GM23338 (cell line): ENCODE measurements around the gene ACYP1. TPM values are rescaled to one million over a fixed set of nuclear protein-coding genes. Genes with fewer than 3 reads are reported as not detected.

Experiments used
- ATAC-seq: fragments of 200-7000 bp; cut with Tn5 transposase; 3 replicates; pipeline ENCODE4 v1.9.1; 2020
- DNase-seq: peaks from one replicate; pipeline ENCODE4 v3.0.0-alpha.2; 2015; ENCODE audit warnings: low spot score
- H2AFZ ChIP-seq: fragments of 200-600 bp; sonication (generic); 2 replicates; pipeline ENCODE4 v1.8.0; 2016; ENCODE audit warnings: antibody characterized with exemption, mild to moderate bottlenecking, moderate library complexity
- H3F3A ChIP-seq: fragments of 200-600 bp; sonication (generic); replicated peaks from 2 replicates; pipeline ENCODE4 v1.8.0; 2017; ENCODE audit warnings: antibody characterized with exemption, mixed run types, low read depth
- H3K27ac ChIP-seq: fragments of 200-600 bp; sonication (generic); 2 replicates; pipeline ENCODE4 v1.6.1; 2016; ENCODE audit warnings: low read depth
- H3K27me3 ChIP-seq: fragments of 200-600 bp; sonication (generic); 2 replicates; pipeline ENCODE4 v1.8.0; 2016; ENCODE audit warnings: mild to moderate bottlenecking, mixed run types, moderate library complexity; ENCODE audit not compliant: insufficient read depth
- H3K36me3 ChIP-seq: fragments of 200-600 bp; sonication (generic); 2 replicates; pipeline ENCODE4 v1.8.0; 2016; ENCODE audit warnings: mild to moderate bottlenecking; ENCODE audit not compliant: insufficient read depth
- H3K4me1 ChIP-seq: fragments of 200-600 bp; sonication (generic); 2 replicates; pipeline ENCODE4 v1.8.0; 2016; ENCODE audit warnings: mild to moderate bottlenecking, moderate library complexity; ENCODE audit not compliant: insufficient read depth
- H3K4me2 ChIP-seq: fragments of 200-600 bp; sonication (generic); 2 replicates; pipeline ENCODE4 v1.7.1; 2017; ENCODE audit warnings: mixed run types
- H3K4me3 ChIP-seq: fragments of 200-600 bp; sonication (generic); 2 replicates; pipeline ENCODE4 v1.6.1; 2016; ENCODE audit warnings: mixed run types
- H3K79me2 ChIP-seq: fragments of 200-600 bp; sonication (generic); replicated peaks from 2 replicates; pipeline ENCODE4 v1.8.0; 2017; ENCODE audit warnings: mild to moderate bottlenecking; ENCODE audit not compliant: insufficient read depth
- H3K9me2 ChIP-seq: fragments of 200-600 bp; sonication (generic); 2 replicates; pipeline ENCODE4 v1.8.0; 2017; ENCODE audit not compliant: insufficient read depth
- H4K20me1 ChIP-seq: fragments of 200-600 bp; sonication (generic); replicated peaks from 2 replicates; pipeline ENCODE4 v1.8.0; 2017; ENCODE audit warnings: mild to moderate bottlenecking; ENCODE audit not compliant: insufficient read depth
- H3K27ac Mint-ChIP-seq: 2 replicates; pipeline ENCODE4 v1.8.0; 2020; ENCODE audit warnings: inconsistent platforms, mild to moderate bottlenecking, moderate library complexity, mixed read lengths
- H3K27me3 Mint-ChIP-seq: 3 replicates; pipeline ENCODE4 v1.8.0; 2022; ENCODE audit warnings: low read depth, mild to moderate bottlenecking, moderate library complexity, mixed read lengths, inconsistent platforms; ENCODE audit not compliant: insufficient read depth, poor library complexity
- H3K36me3 Mint-ChIP-seq: 3 replicates; pipeline ENCODE4 v1.8.0; 2021; ENCODE audit warnings: low read depth, mild to moderate bottlenecking, inconsistent platforms, moderate library complexity, mixed read lengths
- H3K4me1 Mint-ChIP-seq: 3 replicates; pipeline ENCODE4 v1.8.0; 2020; ENCODE audit warnings: mild to moderate bottlenecking, inconsistent platforms, mixed read lengths
- H3K4me3 Mint-ChIP-seq: 3 replicates; pipeline ENCODE4 v1.8.0; 2021; ENCODE audit warnings: moderate library complexity, mild to moderate bottlenecking, inconsistent platforms, mixed read lengths
- H3K9me3 Mint-ChIP-seq: 3 replicates; pipeline ENCODE4 v1.8.0; 2020; ENCODE audit warnings: moderate library complexity, mild to moderate bottlenecking, inconsistent platforms, mixed read lengths
- CREB1 ChIP-seq: fragments of 250-450 bp; sonication (Bioruptor Pico); IDR thresholded peaks from 2 replicates; pipeline ENCODE4 v1.5.0; 2020; ENCODE audit warnings: low read depth, mild to moderate bottlenecking, moderate library complexity
- EZH2 ChIP-seq: fragments of 200-600 bp; sonication (generic); IDR thresholded peaks from one replicate; pipeline ENCODE4 v1.8.0; 2017; ENCODE audit warnings: antibody characterized with exemption, mild to moderate bottlenecking, low read depth; ENCODE audit not compliant: unreplicated experiment
- EZH2phosphoT487 ChIP-seq: fragments of 200-600 bp; sonication (generic); IDR thresholded peaks from one replicate; pipeline ENCODE4 v1.8.1; 2018; ENCODE audit warnings: antibody characterized with exemption; ENCODE audit not compliant: unreplicated experiment
- JUNB ChIP-seq: IDR thresholded peaks from one replicate; pipeline ENCODE4 v1.6.1; 2016; ENCODE audit warnings: antibody characterized with exemption; ENCODE audit not compliant: unreplicated experiment
- NANOG ChIP-seq: IDR thresholded peaks from 2 replicates; pipeline ENCODE4 v1.6.1; 2016; ENCODE audit warnings: antibody characterized with exemption, borderline replicate concordance
- POLR2AphosphoS5 ChIP-seq: IDR thresholded peaks from 2 replicates; pipeline ENCODE4 v1.6.1; 2016; ENCODE audit warnings: antibody characterized with exemption, low read depth
- REST ChIP-seq: IDR thresholded peaks from one replicate; pipeline ENCODE4 v1.6.1; 2018; ENCODE audit warnings: antibody characterized with exemption; ENCODE audit not compliant: unreplicated experiment
- ZNF114 ChIP-seq: fragments of 250-450 bp; sonication (Bioruptor Pico); IDR thresholded peaks from 2 replicates; pipeline ENCODE4 v1.5.0; 2020; ENCODE audit warnings: mild to moderate bottlenecking, moderate library complexity
- polyA plus RNA-seq: library from polyadenylated mRNA; unstranded; fragments of >200 nt; fragmentation: Nextera tagmentation; extraction: Ambion mirVana; gene quantifications from 2 replicates; pipeline ENCODE4 v1.2.1, GENCODE V29; 2016
- total RNA-seq: library from RNA; depleted of rRNA; stranded (reverse); fragments of >200 nt; shearing (Covaris generic); gene quantifications from 2 replicates; pipeline ENCODE4 v1.2.3, GENCODE V29; 2014
- TF ChIP-seq, protein P1 (sequence below), 2 experiments: fragments of 200-600 bp in 1 of 2; sonication (generic) in 1 of 2; conservative IDR thresholded peaks; 2 replicates each; pipeline versions ENCODE4 v1.5.1 to v1.6.1; 2016 to 2017; ENCODE audit warnings: antibody characterized with exemption in 2 of 2, low read depth in 2 of 2, mild to moderate bottlenecking in 2 of 2, moderate library complexity in 1 of 2
- TF ChIP-seq, protein P2 (sequence below): fragments of 250-450 bp; sonication (Bioruptor Pico); IDR thresholded peaks from 2 replicates; pipeline ENCODE4 v1.5.0; 2020; ENCODE audit warnings: mild to moderate bottlenecking, moderate library complexity

Gene ACYP1
- total and polyA plus RNA-seq, 2 experiments from 2014 or later = 18.4 to 104 TPM

DNA sequence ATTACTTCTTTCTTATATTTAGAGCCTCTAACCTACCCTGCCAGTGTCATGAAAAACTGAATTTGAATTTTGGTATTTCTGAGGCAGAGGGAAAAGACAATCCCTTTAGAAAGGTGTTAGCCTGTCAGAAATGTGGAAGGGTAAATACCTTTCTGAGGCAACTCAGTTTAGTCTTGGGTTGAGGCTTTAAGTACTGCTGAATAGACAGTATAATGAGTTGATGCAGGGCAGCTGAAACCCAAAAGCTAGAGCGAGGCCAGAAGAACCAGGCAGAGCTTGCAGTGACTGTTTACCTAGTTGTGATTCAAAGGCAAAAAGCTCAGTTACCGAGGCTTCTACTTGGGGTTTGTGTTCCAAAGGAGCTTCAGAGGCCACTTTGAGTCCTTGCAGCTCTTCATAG is 24.3 kb upstream of the ACYP1 start:
- Histone ChIP-seq H4K20me1 (0 out of 2 replicates have a peak, but pooled peaks cover 6% of the 10 kb centered on the region), H3K27ac (no peak overlapping the region), H3K4me3 (no peak overlapping the region), H3K4me1 (no peaks in the 10 kb centered on the region; the same call in 1 of the 2 replicates), H3F3A (0 out of 2 replicates have a peak, but pooled peaks cover 3% of the 10 kb centered on the region), H3K4me2 (no peak overlapping the region), H3K79me2 (no peaks in the 10 kb centered on the region), H3K9me2 (no peaks in the 10 kb centered on the region), H2AFZ (no peak overlapping the region), H3K27me3 (no peaks in the 10 kb centered on the region), H3K36me3 (peaks cover 26% of the 10 kb centered on the region)
- Mint-ChIP-seq H3K27ac (no peak overlapping the region), H3K4me3 (no peak overlapping the region), H3K9me3 (no peaks in the 10 kb centered on the region; the same call in 2 of the 3 replicates), H3K4me1 (peaks cover 6% of the 10 kb centered on the region; the same call in 2 of the 3 replicates), H3K36me3 (peaks cover 66% of the 10 kb centered on the region), H3K27me3 (no peaks in the 10 kb centered on the region)
- DNase-seq = no peak
- TF ChIP-seq, protein P1, sequence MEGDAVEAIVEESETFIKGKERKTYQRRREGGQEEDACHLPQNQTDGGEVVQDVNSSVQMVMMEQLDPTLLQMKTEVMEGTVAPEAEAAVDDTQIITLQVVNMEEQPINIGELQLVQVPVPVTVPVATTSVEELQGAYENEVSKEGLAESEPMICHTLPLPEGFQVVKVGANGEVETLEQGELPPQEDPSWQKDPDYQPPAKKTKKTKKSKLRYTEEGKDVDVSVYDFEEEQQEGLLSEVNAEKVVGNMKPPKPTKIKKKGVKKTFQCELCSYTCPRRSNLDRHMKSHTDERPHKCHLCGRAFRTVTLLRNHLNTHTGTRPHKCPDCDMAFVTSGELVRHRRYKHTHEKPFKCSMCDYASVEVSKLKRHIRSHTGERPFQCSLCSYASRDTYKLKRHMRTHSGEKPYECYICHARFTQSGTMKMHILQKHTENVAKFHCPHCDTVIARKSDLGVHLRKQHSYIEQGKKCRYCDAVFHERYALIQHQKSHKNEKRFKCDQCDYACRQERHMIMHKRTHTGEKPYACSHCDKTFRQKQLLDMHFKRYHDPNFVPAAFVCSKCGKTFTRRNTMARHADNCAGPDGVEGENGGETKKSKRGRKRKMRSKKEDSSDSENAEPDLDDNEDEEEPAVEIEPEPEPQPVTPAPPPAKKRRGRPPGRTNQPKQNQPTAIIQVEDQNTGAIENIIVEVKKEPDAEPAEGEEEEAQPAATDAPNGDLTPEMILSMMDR (conservative IDR thresholded peaks at IDR 0.05; ENCODE audit: low read depth in 2 of 2) = no peak
- TF ChIP-seq REST = no peak
- TF ChIP-seq POLR2AphosphoS5 = no peak
- no peak for TF ChIP-seq ZNF114 (CRISPR knock-in tag)
- TF ChIP-seq EZH2phosphoT487 = no peak
- no peak for TF ChIP-seq EZH2
- no peak for TF ChIP-seq JUNB
- TF ChIP-seq, protein P2, sequence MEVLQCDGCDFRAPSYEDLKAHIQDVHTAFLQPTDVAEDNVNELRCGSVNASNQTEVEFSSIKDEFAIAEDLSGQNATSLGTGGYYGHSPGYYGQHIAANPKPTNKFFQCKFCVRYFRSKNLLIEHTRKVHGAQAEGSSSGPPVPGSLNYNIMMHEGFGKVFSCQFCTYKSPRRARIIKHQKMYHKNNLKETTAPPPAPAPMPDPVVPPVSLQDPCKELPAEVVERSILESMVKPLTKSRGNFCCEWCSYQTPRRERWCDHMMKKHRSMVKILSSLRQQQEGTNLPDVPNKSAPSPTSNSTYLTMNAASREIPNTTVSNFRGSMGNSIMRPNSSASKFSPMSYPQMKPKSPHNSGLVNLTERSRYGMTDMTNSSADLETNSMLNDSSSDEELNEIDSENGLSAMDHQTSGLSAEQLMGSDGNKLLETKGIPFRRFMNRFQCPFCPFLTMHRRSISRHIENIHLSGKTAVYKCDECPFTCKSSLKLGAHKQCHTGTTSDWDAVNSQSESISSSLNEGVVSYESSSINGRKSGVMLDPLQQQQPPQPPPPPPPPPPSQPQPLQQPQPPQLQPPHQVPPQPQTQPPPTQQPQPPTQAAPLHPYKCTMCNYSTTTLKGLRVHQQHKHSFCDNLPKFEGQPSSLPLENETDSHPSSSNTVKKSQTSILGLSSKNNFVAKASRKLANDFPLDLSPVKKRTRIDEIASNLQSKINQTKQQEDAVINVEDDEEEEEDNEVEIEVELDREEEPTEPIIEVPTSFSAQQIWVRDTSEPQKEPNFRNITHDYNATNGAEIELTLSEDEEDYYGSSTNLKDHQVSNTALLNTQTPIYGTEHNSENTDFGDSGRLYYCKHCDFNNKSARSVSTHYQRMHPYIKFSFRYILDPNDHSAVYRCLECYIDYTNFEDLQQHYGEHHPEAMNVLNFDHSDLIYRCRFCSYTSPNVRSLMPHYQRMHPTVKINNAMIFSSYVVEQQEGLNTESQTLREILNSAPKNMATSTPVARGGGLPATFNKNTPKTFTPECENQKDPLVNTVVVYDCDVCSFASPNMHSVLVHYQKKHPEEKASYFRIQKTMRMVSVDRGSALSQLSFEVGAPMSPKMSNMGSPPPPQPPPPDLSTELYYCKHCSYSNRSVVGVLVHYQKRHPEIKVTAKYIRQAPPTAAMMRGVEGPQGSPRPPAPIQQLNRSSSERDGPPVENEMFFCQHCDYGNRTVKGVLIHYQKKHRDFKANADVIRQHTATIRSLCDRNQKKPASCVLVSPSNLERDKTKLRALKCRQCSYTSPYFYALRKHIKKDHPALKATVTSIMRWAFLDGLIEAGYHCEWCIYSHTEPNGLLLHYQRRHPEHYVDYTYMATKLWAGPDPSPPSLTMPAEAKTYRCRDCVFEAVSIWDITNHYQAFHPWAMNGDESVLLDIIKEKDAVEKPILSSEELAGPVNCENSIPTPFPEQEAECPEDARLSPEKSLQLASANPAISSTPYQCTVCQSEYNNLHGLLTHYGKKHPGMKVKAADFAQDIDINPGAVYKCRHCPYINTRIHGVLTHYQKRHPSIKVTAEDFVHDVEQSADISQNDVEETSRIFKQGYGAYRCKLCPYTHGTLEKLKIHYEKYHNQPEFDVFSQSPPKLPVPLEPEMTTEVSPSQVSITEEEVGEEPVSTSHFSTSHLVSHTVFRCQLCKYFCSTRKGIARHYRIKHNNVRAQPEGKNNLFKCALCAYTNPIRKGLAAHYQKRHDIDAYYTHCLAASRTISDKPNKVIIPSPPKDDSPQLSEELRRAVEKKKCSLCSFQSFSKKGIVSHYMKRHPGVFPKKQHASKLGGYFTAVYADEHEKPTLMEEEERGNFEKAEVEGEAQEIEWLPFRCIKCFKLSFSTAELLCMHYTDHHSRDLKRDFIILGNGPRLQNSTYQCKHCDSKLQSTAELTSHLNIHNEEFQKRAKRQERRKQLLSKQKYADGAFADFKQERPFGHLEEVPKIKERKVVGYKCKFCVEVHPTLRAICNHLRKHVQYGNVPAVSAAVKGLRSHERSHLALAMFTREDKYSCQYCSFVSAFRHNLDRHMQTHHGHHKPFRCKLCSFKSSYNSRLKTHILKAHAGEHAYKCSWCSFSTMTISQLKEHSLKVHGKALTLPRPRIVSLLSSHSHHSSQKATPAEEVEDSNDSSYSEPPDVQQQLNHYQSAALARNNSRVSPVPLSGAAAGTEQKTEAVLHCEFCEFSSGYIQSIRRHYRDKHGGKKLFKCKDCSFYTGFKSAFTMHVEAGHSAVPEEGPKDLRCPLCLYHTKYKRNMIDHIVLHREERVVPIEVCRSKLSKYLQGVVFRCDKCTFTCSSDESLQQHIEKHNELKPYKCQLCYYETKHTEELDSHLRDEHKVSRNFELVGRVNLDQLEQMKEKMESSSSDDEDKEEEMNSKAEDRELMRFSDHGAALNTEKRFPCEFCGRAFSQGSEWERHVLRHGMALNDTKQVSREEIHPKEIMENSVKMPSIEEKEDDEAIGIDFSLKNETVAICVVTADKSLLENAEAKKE (CRISPR knock-in tag) = no peak
- no peak for TF ChIP-seq CREB1 (CRISPR knock-in tag)
- TF ChIP-seq NANOG = no peak
- ATAC-seq = no peak
